NT2/D1 (cell line): Measurements from ENCODE around the gene UBXN10.

Experiments
- DNase-seq: peaks from one replicate; pipeline ENCODE4 v3.0.0-alpha.2; 2011; ENCODE audit warnings: low read depth, low spot score
- H3K27me3 ChIP-seq: 2 replicates; pipeline ENCODE4 v1.6.0; 2011; ENCODE audit warnings: mild to moderate bottlenecking; ENCODE audit not compliant: insufficient read length, insufficient read depth
- H3K36me3 ChIP-seq: 2 replicates; pipeline ENCODE4 v1.6.1; 2011; ENCODE audit warnings: mild to moderate bottlenecking, low read length, mixed read lengths; ENCODE audit not compliant: insufficient read depth, insufficient read length
- H3K4me1 ChIP-seq: 2 replicates; pipeline ENCODE4 v1.5.1; 2011; ENCODE audit not compliant: insufficient read depth, insufficient read length
- H3K4me3 ChIP-seq: 2 replicates; pipeline ENCODE4 v1.5.1; 2011; ENCODE audit warnings: low read depth; ENCODE audit not compliant: insufficient read length
- H3K9ac ChIP-seq: 2 replicates; pipeline ENCODE4 v1.6.0; 2011; ENCODE audit warnings: low read depth; ENCODE audit not compliant: insufficient read length
- H3K9me3 ChIP-seq: 2 replicates; pipeline ENCODE4 v1.5.1; 2011; ENCODE audit warnings: mild to moderate bottlenecking, low read length; ENCODE audit not compliant: insufficient read depth
- SUZ12 ChIP-seq: IDR thresholded peaks from 2 replicates; pipeline ENCODE4 v1.6.1; 2011; ENCODE audit not compliant: insufficient read length, insufficient read depth; ENCODE audit errors: extremely low read depth
- YY1 ChIP-seq: IDR thresholded peaks from 2 replicates; pipeline ENCODE4 v1.6.1; 2011; ENCODE audit not compliant: insufficient read length, insufficient read depth
- ZNF274 ChIP-seq: IDR thresholded peaks from 2 replicates; pipeline ENCODE4 v1.6.1; 2011; ENCODE audit warnings: mild to moderate bottlenecking, low read depth, low read length

UBXN10 gene

GRCh38 chr1:20192871-20193411, 7.0 kb downstream of the UBXN10 start:
- no peaks in the 10 kb centered on the region for H3K27me3 ChIP-seq
- TF ChIP-seq SUZ12 (no peak), ZNF274 (no peak), YY1 (no peak)
- peaks cover 2% of the 10 kb centered on the region for H3K4me1 ChIP-seq
- H3K9me3 ChIP-seq = no peaks in the 10 kb centered on the region
- DNase-seq = no peak
- no peaks in the 10 kb centered on the region for H3K36me3 ChIP-seq
- H3K4me3 ChIP-seq = no peak overlapping the region
- H3K9ac ChIP-seq = no peak overlapping the region

- H3K9me3 ChIP-seq = no peaks in the 10 kb centered on the region
- H3K4me3 ChIP-seq = no peak overlapping the region
- no peak overlapping the region for H3K9ac ChIP-seq
- no peak for TF ChIP-seq ZNF274
- no peak for TF ChIP-seq SUZ12
- no peak for TF ChIP-seq YY1
- no peaks in the 10 kb centered on the region for H3K27me3 ChIP-seq
- H3K4me1 ChIP-seq = peaks cover 2% of the 10 kb centered on the region
- H3K36me3 ChIP-seq = no peaks in the 10 kb centered on the region
- no peak for DNase-seq
Measured at GRCh38 chr1:20194224-20194623, 8.3 kb downstream of the UBXN10 start.

GRCh38 chr1:20194757-20195461, 9.0 kb downstream of the UBXN10 start:
- Histone ChIP-seq H3K9ac (no peak overlapping the region), H3K27me3 (no peaks in the 10 kb centered on the region)
- TF ChIP-seq SUZ12 = no peak
- no peak for TF ChIP-seq YY1
- TF ChIP-seq ZNF274 = no peak

GRCh38 chr1:20195462-20195780, 9.5 kb downstream of the UBXN10 start:
- Histone ChIP-seq H3K9ac (no peak overlapping the region), H3K36me3 (no peaks in the 10 kb centered on the region), H3K4me3 (no peak overlapping the region), H3K4me1 (peaks cover 7% of the 10 kb centered on the region), H3K27me3 (no peaks in the 10 kb centered on the region), H3K9me3 (no peaks in the 10 kb centered on the region)
- no peak for TF ChIP-seq SUZ12
- TF ChIP-seq YY1 = no peak
- no peak for TF ChIP-seq ZNF274
- DNase-seq = no peak

More at GRCh38 chr1:20194757-20195461, 9.0 kb downstream of the UBXN10 start:
- H3K4me1 ChIP-seq = peaks cover 7% of the 10 kb centered on the region
- DNase-seq = no peak
- H3K9me3 ChIP-seq = no peaks in the 10 kb centered on the region
- H3K4me3 ChIP-seq = no peak overlapping the region
- H3K36me3 ChIP-seq = no peaks in the 10 kb centered on the region

GRCh38 chr1:20197329-20197791, 11.5 kb downstream of the UBXN10 start:
- no peak for TF ChIP-seq ZNF274
- TF ChIP-seq SUZ12 = no peak
- TF ChIP-seq YY1 = no peak
- Histone ChIP-seq H3K36me3 (no peaks in the 10 kb centered on the region), H3K9ac (no peak overlapping the region), H3K27me3 (no peaks in the 10 kb centered on the region), H3K4me3 (no peak overlapping the region), H3K4me1 (peaks cover 7% of the 10 kb centered on the region), H3K9me3 (no peaks in the 10 kb centered on the region)
- no peak for DNase-seq

GRCh38 chr1:20198296-20198695, 12.4 kb downstream of the UBXN10 start:
- no peaks in the 10 kb centered on the region for H3K27me3 ChIP-seq
- no peak for DNase-seq
- TF ChIP-seq SUZ12 (no peak), ZNF274 (no peak), YY1 (no peak)
- no peaks in the 10 kb centered on the region for H3K9me3 ChIP-seq
- H3K4me3 ChIP-seq = no peak overlapping the region
- H3K36me3 ChIP-seq = no peaks in the 10 kb centered on the region
- H3K4me1 ChIP-seq = peaks cover 7% of the 10 kb centered on the region
- H3K9ac ChIP-seq = no peak overlapping the region

- no peaks in the 10 kb centered on the region for H3K27me3 ChIP-seq
- peaks cover 7% of the 10 kb centered on the region for H3K4me1 ChIP-seq
- no peak overlapping the region for H3K9ac ChIP-seq
- no peak overlapping the region for H3K4me3 ChIP-seq
- TF ChIP-seq SUZ12 = no peak
- TF ChIP-seq ZNF274 = no peak
- no peak for TF ChIP-seq YY1
- no peaks in the 10 kb centered on the region for H3K9me3 ChIP-seq
- no peaks in the 10 kb centered on the region for H3K36me3 ChIP-seq
- no peak for DNase-seq
Measured at GRCh38 chr1:20198918-20199317, 13.0 kb downstream of the UBXN10 start.
